ENCODE data around the gene SLC38A1. TPM values are rescaled to one million over a fixed set of nuclear protein-coding genes. Genes with fewer than 3 reads are reported as not detected.

SLC38A1 gene
- total RNA-seq, 2 donors from 2014 or later = 79.6 to 116 TPM

DNA sequence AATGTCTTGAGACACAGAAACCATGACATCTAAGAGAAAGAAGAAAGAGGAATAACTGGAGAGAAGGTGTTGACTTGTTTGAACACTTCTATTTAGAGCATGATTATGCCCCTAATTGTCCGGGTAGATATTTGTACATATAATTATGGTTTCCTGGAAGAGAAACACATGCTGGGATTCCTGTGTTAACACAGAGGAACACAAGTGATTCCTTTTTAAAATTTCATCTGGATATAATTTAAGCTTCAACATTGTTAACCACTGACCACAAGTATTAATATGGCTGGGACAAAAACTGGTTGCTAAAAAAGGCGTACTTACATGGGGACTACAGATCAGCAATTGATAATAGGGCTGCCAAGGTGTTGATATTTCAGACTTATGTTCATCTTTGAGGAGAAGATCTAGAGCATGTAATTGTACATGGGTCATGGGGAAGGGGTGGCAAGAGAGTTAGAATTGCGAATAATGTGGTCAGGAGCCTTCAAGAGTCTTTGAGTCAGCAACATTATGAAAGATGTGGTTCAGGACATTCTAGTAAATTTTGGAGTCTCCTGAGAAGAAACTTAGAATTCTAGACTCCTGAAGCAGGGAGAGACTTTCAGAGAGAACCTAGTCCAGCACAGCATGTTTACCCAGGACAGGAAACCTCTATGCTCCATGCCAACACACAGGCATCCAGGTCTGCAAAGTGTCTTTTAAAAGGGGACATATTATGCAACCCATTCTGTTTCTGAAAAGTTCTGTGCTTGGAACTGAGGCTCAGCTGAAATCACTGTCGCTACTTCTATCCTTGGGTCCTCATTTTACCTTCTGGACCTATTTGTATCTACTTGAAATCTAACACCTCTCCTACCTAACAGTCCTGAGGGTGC, 56.5 kb downstream of the SLC38A1 start:
- H3K27ac ChIP-seq = no peak overlapping the region
- H3K4me3 ChIP-seq = no peak overlapping the region
- DNase-seq (ENCODE audit: low spot score) = no peak
- no peaks in the 10 kb centered on the region for H3K27me3 ChIP-seq
- H3K36me3 ChIP-seq = no peaks in the 10 kb centered on the region
- H3K4me1 ChIP-seq = peaks cover 0 to 37% of the 10 kb centered on the region in 2 donors
- no peak for TF ChIP-seq CTCF (IDR thresholded peaks at IDR 0.05)
- no peaks in the 10 kb centered on the region for H3K9me3 ChIP-seq

DNA sequence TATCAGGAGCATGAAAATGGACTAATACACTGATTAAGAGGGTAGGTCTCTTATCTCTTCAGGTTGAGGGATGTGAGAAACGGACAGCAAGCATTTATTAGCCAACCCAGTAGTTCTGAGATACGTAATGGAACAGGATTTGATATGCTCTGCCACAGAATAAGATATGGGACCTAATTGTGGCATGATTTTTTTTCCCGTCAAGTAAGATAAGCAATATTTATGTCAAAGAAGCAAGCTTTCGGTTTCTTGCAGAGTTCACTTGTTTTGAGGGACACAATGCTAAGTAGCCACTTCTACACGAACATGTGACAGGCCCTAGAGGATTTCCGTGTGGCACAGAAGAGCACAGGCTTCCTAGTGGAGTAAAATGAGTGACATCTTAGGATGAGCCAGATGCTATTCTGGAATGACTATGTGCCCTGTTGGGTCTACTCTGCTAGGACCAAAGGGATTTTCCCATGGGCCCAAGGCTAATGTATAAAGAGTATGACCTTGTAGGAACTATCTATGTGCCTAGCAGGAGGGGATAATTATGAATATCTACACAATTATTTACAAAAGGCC, 57.9 kb downstream of the SLC38A1 start:
- H3K27me3 ChIP-seq = no peaks in the 10 kb centered on the region
- no peak for TF ChIP-seq CTCF (IDR thresholded peaks at IDR 0.05)
- H3K9me3 ChIP-seq = no peaks in the 10 kb centered on the region
- peaks cover 0 to 49% of the 10 kb centered on the region in 2 donors for H3K4me1 ChIP-seq
- H3K4me3 ChIP-seq = no peak overlapping the region
- no peak for DNase-seq (ENCODE audit: low spot score)
- peaks cover under 1% of the 10 kb centered on the region for H3K36me3 ChIP-seq
- peak overlapping the region; percentile 64 to 76 for H3K27ac ChIP-seq

DNA sequence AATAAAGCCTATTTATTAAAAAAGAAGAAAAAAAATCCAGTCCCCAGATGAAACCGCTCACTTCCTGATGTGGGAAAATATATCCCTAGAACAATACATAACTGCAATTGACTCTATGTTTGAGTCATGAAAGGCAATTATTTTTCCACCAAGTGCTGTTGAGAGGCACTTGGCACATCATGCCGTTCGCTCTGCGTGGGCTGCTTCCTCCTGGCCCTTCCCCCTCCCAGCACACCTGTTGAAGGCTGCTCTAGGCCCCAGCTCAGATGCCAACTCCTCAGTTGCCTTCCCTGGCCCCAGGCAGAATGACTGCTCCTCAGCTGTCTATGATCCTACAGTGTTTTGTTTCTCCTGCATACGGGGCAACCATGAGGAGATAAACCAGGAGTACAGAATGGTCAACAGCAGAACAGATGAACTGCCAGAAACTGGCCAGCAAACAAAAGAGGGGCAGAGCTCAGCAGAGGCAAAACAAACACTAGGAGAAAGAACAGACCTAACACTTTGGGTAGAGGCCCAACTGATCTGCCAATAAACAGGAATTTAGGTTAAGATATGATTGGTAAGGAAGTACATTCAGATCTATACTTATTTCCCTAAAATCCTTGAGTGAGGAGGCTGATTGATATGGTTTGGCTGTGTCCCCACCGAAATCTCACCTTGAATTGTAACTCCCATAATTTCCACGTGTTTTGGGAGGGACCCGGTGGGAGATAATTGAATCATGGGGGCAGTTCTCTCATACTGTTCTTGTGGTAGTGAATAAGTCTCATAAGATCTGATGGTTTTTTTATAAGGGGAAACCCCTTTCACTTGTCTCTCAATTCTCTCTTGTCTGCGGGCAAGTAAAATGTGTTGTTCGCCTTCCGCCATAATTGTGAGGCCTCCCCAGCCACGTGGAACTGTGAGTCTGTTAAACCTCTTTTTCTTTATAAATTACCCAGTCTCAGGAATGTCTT, 58.6 kb downstream of the SLC38A1 start:
- no peak for DNase-seq (ENCODE audit: low spot score)
- no peak overlapping the region for H3K4me3 ChIP-seq
- peaks cover 0 to 54% of the 10 kb centered on the region in 2 donors for H3K4me1 ChIP-seq
- H3K36me3 ChIP-seq = peaks cover 9% of the 10 kb centered on the region
- TF ChIP-seq CTCF (IDR thresholded peaks at IDR 0.05) = no peak
- peak overlapping the region; percentile 64 to 76 for H3K27ac ChIP-seq
- H3K27me3 ChIP-seq = no peaks in the 10 kb centered on the region
- no peaks in the 10 kb centered on the region for H3K9me3 ChIP-seq

GRCh38 chr12:46209170-46209569, 59.7 kb downstream of the SLC38A1 start:
- peak overlapping the region; percentile 64 to 76 for H3K27ac ChIP-seq

More at GRCh38 chr12:46209170-46209569, 59.7 kb downstream of the SLC38A1 start:
- Histone ChIP-seq H3K4me3 (no peak overlapping the region), H3K4me1 (peaks cover 0 to 49% of the 10 kb centered on the region in 2 donors), H3K27me3 (no peaks in the 10 kb centered on the region), H3K36me3 (peaks cover 19% of the 10 kb centered on the region), H3K9me3 (no peaks in the 10 kb centered on the region)
- no peak for DNase-seq (ENCODE audit: low spot score)
- no peak for TF ChIP-seq CTCF (IDR thresholded peaks at IDR 0.05)
